Loucy (cell line): ENCODE data around the gene BMF.

Source experiments
- EZH2phosphoT487 ChIP-seq: fragments of 200-600 bp; IDR thresholded peaks from 2 replicates; pipeline ENCODE4 v1.6.1; 2018; ENCODE audit warnings: antibody characterized with exemption, mild to moderate bottlenecking, moderate library complexity, borderline replicate concordance
- TF ChIP-seq, protein P1 (sequence below): fragments of 200-600 bp; sonication (generic); conservative IDR thresholded peaks from 2 replicates; pipeline ENCODE4 v1.5.1; 2014; ENCODE audit warnings: mild to moderate bottlenecking, antibody characterized with exemption, low read length

- no peak for TF ChIP-seq EZH2phosphoT487
- TF ChIP-seq, protein P1, sequence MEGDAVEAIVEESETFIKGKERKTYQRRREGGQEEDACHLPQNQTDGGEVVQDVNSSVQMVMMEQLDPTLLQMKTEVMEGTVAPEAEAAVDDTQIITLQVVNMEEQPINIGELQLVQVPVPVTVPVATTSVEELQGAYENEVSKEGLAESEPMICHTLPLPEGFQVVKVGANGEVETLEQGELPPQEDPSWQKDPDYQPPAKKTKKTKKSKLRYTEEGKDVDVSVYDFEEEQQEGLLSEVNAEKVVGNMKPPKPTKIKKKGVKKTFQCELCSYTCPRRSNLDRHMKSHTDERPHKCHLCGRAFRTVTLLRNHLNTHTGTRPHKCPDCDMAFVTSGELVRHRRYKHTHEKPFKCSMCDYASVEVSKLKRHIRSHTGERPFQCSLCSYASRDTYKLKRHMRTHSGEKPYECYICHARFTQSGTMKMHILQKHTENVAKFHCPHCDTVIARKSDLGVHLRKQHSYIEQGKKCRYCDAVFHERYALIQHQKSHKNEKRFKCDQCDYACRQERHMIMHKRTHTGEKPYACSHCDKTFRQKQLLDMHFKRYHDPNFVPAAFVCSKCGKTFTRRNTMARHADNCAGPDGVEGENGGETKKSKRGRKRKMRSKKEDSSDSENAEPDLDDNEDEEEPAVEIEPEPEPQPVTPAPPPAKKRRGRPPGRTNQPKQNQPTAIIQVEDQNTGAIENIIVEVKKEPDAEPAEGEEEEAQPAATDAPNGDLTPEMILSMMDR = no peak
These were observed 40.7 kb upstream of the BMF start for GRCh38 chr15:40149339-40149738.
